ENCODE measurements around the gene FARS2.

FARS2 gene

DNA sequence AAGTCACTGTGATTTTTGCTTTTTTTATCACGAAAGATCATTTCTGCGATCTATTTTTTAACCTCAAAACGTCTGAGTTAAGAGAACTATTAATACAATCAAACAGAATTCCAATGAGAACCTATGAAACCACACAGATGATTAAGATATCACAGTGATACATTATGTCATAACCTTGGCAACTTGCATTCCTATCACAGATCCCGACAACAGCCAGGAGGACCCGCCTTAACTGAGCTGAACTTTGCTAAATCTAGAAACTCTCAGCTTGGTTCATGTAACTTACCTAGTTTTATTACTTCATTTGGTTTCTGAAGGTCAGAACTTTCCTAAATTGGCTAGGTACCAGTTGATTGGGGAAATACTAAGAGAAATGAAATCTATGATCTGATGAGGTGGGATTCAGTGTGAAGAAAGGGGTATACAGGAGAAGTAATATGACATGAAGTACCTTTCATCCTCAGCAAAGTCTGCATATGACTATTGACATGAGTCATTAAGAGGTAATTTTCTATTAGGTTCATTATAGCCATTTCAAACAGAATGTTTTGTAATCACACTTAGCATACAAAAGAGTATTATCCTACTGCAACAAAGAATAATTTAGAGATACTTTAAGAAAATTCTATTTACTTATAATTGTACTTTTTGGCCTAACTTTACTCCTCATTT is 11.7 kb upstream of the FARS2 start:
- no peaks in the 10 kb centered on the region for H3K4me1 ChIP-seq (ENCODE audit: insufficient read depth, low read length)
- H3K9ac ChIP-seq (ENCODE audit: low read depth, low read length): no peak overlapping the region
- H4K20me1 ChIP-seq (ENCODE audit: insufficient read depth, low read length): peaks cover 22% of the 10 kb centered on the region; the same call in 1 of the 2 replicates
- H3K27me3 ChIP-seq (ENCODE audit: insufficient read depth, low read length, poor library complexity): no peaks in the 10 kb centered on the region
- no peak overlapping the region for H3K4me3 ChIP-seq (ENCODE audit: low read depth in 1 of 2, low read length in 2 of 2)
- no peak overlapping the region for H2AFZ ChIP-seq (ENCODE audit: low read depth, low read length)
- peaks cover 7% of the 10 kb centered on the region; the same call in 1 of the 2 replicates for H3K36me3 ChIP-seq (ENCODE audit: insufficient read depth, low read length)
- ATAC-seq (ENCODE audit: insufficient read depth, low read depth): no peak
- no peak overlapping the region for H3K27ac ChIP-seq (ENCODE audit: low read length)
- TF ChIP-seq EZH2 (IDR thresholded peaks at IDR 0.05; ENCODE audit: borderline replicate concordance, low read depth, low read length, severe bottlenecking): no peak
- no peak for TF ChIP-seq CTCF (IDR thresholded peaks at IDR 0.05; ENCODE audit: borderline replicate concordance, extremely low read depth, low read length, poor library complexity, severe bottlenecking)
- DNase-seq: no peak
- H3K4me2 ChIP-seq (ENCODE audit: insufficient read depth, low read length): no peak overlapping the region
- no peaks in the 10 kb centered on the region for H3K9me3 ChIP-seq (ENCODE audit: insufficient read depth, low read length, severe bottlenecking)
- H3K79me2 ChIP-seq (ENCODE audit: insufficient read depth, low read length): peaks cover 35% of the 10 kb centered on the region; the same call in 1 of the 2 replicates

GRCh38 chr6:5250451-5250850 is 10.9 kb upstream of the FARS2 start:
- H4K20me1 ChIP-seq (ENCODE audit: insufficient read depth, low read length): peaks cover 20% of the 10 kb centered on the region; the same call in 1 of the 2 replicates
- H3K79me2 ChIP-seq (ENCODE audit: insufficient read depth, low read length): peaks cover 28% of the 10 kb centered on the region; the same call in 1 of the 2 replicates
- H3K9ac ChIP-seq (ENCODE audit: low read depth, low read length): no peak overlapping the region
- no peak overlapping the region for H3K27ac ChIP-seq (ENCODE audit: low read length)
- DNase-seq (no peak), ATAC-seq (ENCODE audit: insufficient read depth, low read depth) (no peak)
- no peaks in the 10 kb centered on the region for H3K9me3 ChIP-seq (ENCODE audit: insufficient read depth, low read length, severe bottlenecking)
- H3K4me3 ChIP-seq (ENCODE audit: low read depth in 1 of 2, low read length in 2 of 2): no peak overlapping the region
- H2AFZ ChIP-seq (ENCODE audit: low read depth, low read length): no peak overlapping the region
- no peak for TF ChIP-seq EZH2 (IDR thresholded peaks at IDR 0.05; ENCODE audit: borderline replicate concordance, low read depth, low read length, severe bottlenecking)
- no peak for TF ChIP-seq CTCF (IDR thresholded peaks at IDR 0.05; ENCODE audit: borderline replicate concordance, extremely low read depth, low read length, poor library complexity, severe bottlenecking)
- H3K4me1 ChIP-seq (ENCODE audit: insufficient read depth, low read length): no peaks in the 10 kb centered on the region
- H3K4me2 ChIP-seq (ENCODE audit: insufficient read depth, low read length): no peak overlapping the region
- no peaks in the 10 kb centered on the region for H3K27me3 ChIP-seq (ENCODE audit: insufficient read depth, low read length, poor library complexity)
- H3K36me3 ChIP-seq (ENCODE audit: insufficient read depth, low read length): peaks cover 7% of the 10 kb centered on the region; the same call in 1 of the 2 replicates

DNA sequence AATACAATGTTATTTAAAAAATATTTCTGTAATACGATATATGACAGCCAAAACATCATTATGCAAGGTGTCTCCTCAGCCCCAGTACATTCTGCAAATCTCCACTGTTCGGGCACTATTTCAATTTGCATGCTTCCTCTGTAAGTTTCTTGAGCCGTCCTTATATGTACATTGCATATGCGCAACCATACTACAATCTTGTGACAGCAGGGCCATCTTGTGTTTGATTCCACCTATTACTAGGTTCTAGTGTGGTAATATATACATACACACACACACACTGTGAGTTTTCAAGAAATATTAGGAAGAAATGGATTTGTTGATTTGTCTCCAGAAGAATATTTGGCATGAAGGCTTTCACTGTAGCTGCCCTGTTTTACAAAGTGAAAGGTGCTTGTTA is 10.4 kb upstream of the FARS2 start:
- no peak overlapping the region for H3K27ac ChIP-seq (ENCODE audit: low read length)
- TF ChIP-seq CTCF (IDR thresholded peaks at IDR 0.05; ENCODE audit: borderline replicate concordance, extremely low read depth, low read length, poor library complexity, severe bottlenecking): no peak
- no peak for TF ChIP-seq EZH2 (IDR thresholded peaks at IDR 0.05; ENCODE audit: borderline replicate concordance, low read depth, low read length, severe bottlenecking)
- peaks cover 28% of the 10 kb centered on the region; the same call in 1 of the 2 replicates for H3K79me2 ChIP-seq (ENCODE audit: insufficient read depth, low read length)
- H3K4me1 ChIP-seq (ENCODE audit: insufficient read depth, low read length): no peaks in the 10 kb centered on the region
- no peak for DNase-seq
- H3K36me3 ChIP-seq (ENCODE audit: insufficient read depth, low read length): peaks cover 7% of the 10 kb centered on the region; the same call in 1 of the 2 replicates
- H3K27me3 ChIP-seq (ENCODE audit: insufficient read depth, low read length, poor library complexity): no peaks in the 10 kb centered on the region
- no peak for ATAC-seq (ENCODE audit: insufficient read depth, low read depth)
- H2AFZ ChIP-seq (ENCODE audit: low read depth, low read length): no peak overlapping the region
- H3K4me2 ChIP-seq (ENCODE audit: insufficient read depth, low read length): no peak overlapping the region
- no peak overlapping the region for H3K9ac ChIP-seq (ENCODE audit: low read depth, low read length)
- peaks cover 17% of the 10 kb centered on the region; the same call in 1 of the 2 replicates for H4K20me1 ChIP-seq (ENCODE audit: insufficient read depth, low read length)
- H3K9me3 ChIP-seq (ENCODE audit: insufficient read depth, low read length, severe bottlenecking): no peaks in the 10 kb centered on the region
- no peak overlapping the region for H3K4me3 ChIP-seq (ENCODE audit: low read depth in 1 of 2, low read length in 2 of 2)
